CD14-positive monocyte (primary cell): Measurements from ENCODE around the gene KANK2. TPM values are rescaled to one million over a fixed set of nuclear protein-coding genes. Genes with fewer than 3 reads are reported as not detected.

ENCODE experiments used
- DNase-seq, 3 donors: peaks; one replicate each; pipeline ENCODE4 v3.0.0-alpha.2; 2011 to 2022
- H2AFZ ChIP-seq: 2 replicates; pipeline ENCODE4 v1.6.0; 2012; ENCODE audit warnings: mild to moderate bottlenecking, low read depth, low read length, inconsistent platforms; ENCODE audit not compliant: insufficient read depth, poor library complexity, severe bottlenecking
- H3K27ac ChIP-seq, 2 donors: 1 replicate in 1 of 2; 2 replicates in 1 of 2; pipeline ENCODE4 v1.5.1; 2012 to 2013; ENCODE audit warnings: low read length in 2 of 2, control low read depth in 1 of 2, inconsistent platforms in 1 of 2, low read depth in 1 of 2, mild to moderate bottlenecking in 1 of 2
- H3K27me3 ChIP-seq, 2 donors: one replicate each; pipeline versions ENCODE4 v1.6.0 to v1.6.1; 2011 to 2013; ENCODE audit warnings: low read length in 2 of 2; ENCODE audit not compliant: control insufficient read depth in 2 of 2, insufficient read depth in 2 of 2
- H3K36me3 ChIP-seq, 2 donors: replicated peaks in 1 of 2; 1 replicate in 1 of 2; 2 replicates in 1 of 2; pipeline versions ENCODE4 v1.5.1 to v1.6.1; 2012 to 2013; ENCODE audit warnings: low read length in 2 of 2, control low read depth in 1 of 2, inconsistent platforms in 1 of 2, mild to moderate bottlenecking in 1 of 2; ENCODE audit not compliant: insufficient read depth in 2 of 2, control insufficient read depth in 1 of 2
- H3K4me1 ChIP-seq, 2 donors: 1 replicate in 1 of 2; 2 replicates in 1 of 2; pipeline versions ENCODE4 v1.5.1 to v1.6.1; 2012 to 2013; ENCODE audit warnings: low read length in 2 of 2, control low read depth in 1 of 2, inconsistent platforms in 1 of 2, mild to moderate bottlenecking in 1 of 2, moderate library complexity in 1 of 2; ENCODE audit not compliant: insufficient read depth in 2 of 2, control insufficient read depth in 1 of 2
- H3K4me2 ChIP-seq: replicated peaks from 2 replicates; pipeline ENCODE3; 2012; ENCODE audit warnings: low read length, moderate library complexity, mild to moderate bottlenecking; ENCODE audit not compliant: poor library complexity, severe bottlenecking; ENCODE audit errors: extremely low read depth
- H3K4me3 ChIP-seq, 3 experiments: fragments of 200-600 bp in 1 of 3; sonication (generic) in 1 of 3; replicated peaks in 1 of 3; 1 replicate in 2 of 3; 2 replicates in 1 of 3; pipeline ENCODE4 v1.5.1; 2011 to 2013; ENCODE audit warnings: low read length in 3 of 3, mild to moderate bottlenecking in 3 of 3, control low read depth in 2 of 3, low read depth in 2 of 3, inconsistent platforms in 1 of 3, moderate library complexity in 1 of 3
- H3K79me2 ChIP-seq: 2 replicates; pipeline ENCODE4 v1.6.0; 2012; ENCODE audit warnings: mild to moderate bottlenecking, control low read depth, inconsistent platforms, low read length, moderate library complexity; ENCODE audit not compliant: insufficient read depth
- H3K9ac ChIP-seq: 2 replicates; pipeline ENCODE4 v1.6.0; 2017; ENCODE audit warnings: low read length, mild to moderate bottlenecking; ENCODE audit not compliant: insufficient read depth, poor library complexity, severe bottlenecking
- H3K9me3 ChIP-seq, 2 donors: replicated peaks in 1 of 2; 1 replicate in 1 of 2; 2 replicates in 1 of 2; pipeline versions ENCODE4 v1.5.1 to v1.6.1; 2012 to 2013; ENCODE audit warnings: low read length in 2 of 2, control low read depth in 1 of 2; ENCODE audit not compliant: control insufficient read depth in 1 of 2, insufficient read depth in 1 of 2
- H4K20me1 ChIP-seq: 2 replicates; pipeline ENCODE4 v1.6.0; 2012; ENCODE audit warnings: mild to moderate bottlenecking, low read length, control low read depth, moderate library complexity; ENCODE audit not compliant: insufficient read depth
- H3K27ac Mint-ChIP-seq, 7 donors: one replicate each; pipeline ENCODE4 v1.8.0; 2020; ENCODE audit warnings: mild to moderate bottlenecking in 7 of 7, mixed read lengths in 7 of 7, moderate library complexity in 6 of 7, inconsistent platforms in 2 of 7
- H3K27me3 Mint-ChIP-seq, 3 donors: one replicate each; pipeline ENCODE4 v1.8.0; 2021 to 2022; ENCODE audit warnings: low read depth in 3 of 3, mild to moderate bottlenecking in 3 of 3, mixed read lengths in 3 of 3, moderate library complexity in 3 of 3, inconsistent platforms in 1 of 3
- H3K36me3 Mint-ChIP-seq, 2 donors: one replicate each; pipeline ENCODE4 v1.8.0; 2020; ENCODE audit warnings: mixed read lengths in 2 of 2, inconsistent platforms in 1 of 2, mild to moderate bottlenecking in 1 of 2
- H3K4me1 Mint-ChIP-seq: one replicate; pipeline ENCODE4 v1.8.0; 2020; ENCODE audit warnings: mild to moderate bottlenecking, mixed read lengths
- H3K4me3 Mint-ChIP-seq, 2 donors: one replicate each; pipeline ENCODE4 v1.8.0; 2020; ENCODE audit warnings: mild to moderate bottlenecking in 2 of 2, mixed read lengths in 2 of 2, moderate library complexity in 1 of 2
- H3K9me3 Mint-ChIP-seq, 7 donors: one replicate each; pipeline ENCODE4 v1.8.0; 2020 to 2022; ENCODE audit warnings: mixed read lengths in 7 of 7, mild to moderate bottlenecking in 6 of 7, moderate library complexity in 6 of 7, inconsistent platforms in 2 of 7
- CTCF ChIP-seq: fragments of 200-600 bp; IDR thresholded peaks from one replicate; pipeline ENCODE4 v1.8.0; 2022; ENCODE audit warnings: antibody characterized with exemption, mild to moderate bottlenecking
- WGBS: methylation state at CpG from one replicate; pipeline ENCODE4 v1.1.5; 2013; ENCODE audit warnings: missing lambda C conversion rate; ENCODE audit not compliant: insufficient coverage; 5-methylcytosine and 5-hydroxymethylcytosine counted together
- intact Hi-C, 2 donors: fragments of 100-400 bp; cut with micrococcal nuclease; formaldehyde crosslinking; loops; one replicate each; pipeline versions ENCODE4 v1.15.0 to v1.15.1; 2023
- polyA plus RNA-seq, 3 donors: library from polyadenylated mRNA; depleted of rRNA in 1 of 3; unstranded in 2 of 3; stranded (reverse) in 1 of 3; fragments of 300-500 nt in 2 of 3; fragments of >200 nt in 1 of 3; fragmentation: Illumina TruSeq in 2 of 3; gene quantifications; 1 replicate in 2 of 3; 2 replicates in 1 of 3; pipeline ENCODE4 v1.2.3, GENCODE V29; 2012 to 2021

KANK2 gene
- polyA plus RNA-seq, 3 donors = 0.40 to 1.3 (median 0.64) TPM

DNA sequence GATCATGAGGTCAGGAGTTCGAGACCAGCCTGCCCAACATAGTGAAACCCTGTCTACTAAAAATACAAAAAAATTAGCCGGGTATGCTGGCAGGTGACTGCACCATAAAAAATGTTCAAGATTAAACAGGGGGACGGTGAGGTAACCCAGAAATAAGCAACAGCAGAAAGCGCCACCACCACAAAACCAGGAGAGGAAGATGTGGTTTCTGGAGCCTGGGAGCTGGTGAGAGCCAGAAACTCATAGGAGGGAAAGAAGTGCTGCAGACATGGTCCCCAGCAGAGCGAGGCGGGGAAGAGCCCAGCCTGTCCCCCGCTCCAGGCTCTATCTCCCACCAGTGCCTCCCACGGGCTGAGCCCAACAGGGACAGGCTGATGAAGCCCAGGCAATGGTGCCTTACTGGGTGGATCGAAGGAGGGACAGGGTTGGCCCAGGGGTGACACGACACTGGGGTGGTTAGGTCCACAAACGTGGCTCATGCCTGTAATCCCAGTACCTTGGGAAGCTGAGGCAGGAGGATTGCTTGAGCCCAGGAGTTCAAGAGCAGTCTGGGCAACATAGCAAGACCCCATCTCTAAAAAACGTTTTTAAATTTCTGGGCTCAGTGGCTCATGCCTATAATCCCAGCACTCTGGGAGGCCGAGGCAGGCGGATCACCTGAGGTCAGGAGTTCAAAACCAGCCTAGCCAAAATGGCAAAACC, 60.8 kb downstream of the KANK2 start:
- peaks cover 6 to 15% of the 10 kb centered on the region in 2 donors for H3K36me3 ChIP-seq
- Mint-ChIP-seq H3K9me3 (peaks cover 0 to 2% (median 0%) of the 10 kb centered on the region in 7 donors), H3K27ac (peak overlapping the region in 1 of 7 donors; percentile 11), H3K27me3 (peaks cover 16 to 22% (median 21%) of the 10 kb centered on the region in 3 donors), H3K4me3 (peak overlapping the region in 1 of 2 donors; percentile 24), H3K36me3 (peaks cover 7 to 26% of the 10 kb centered on the region in 2 donors), H3K4me1 (peaks cover 29% of the 10 kb centered on the region)
- intact Hi-C loops = loop anchor here (5.0 to 10.0 kb wide), 3 partner anchors 62 to 202 kb away; no protein-coding TSS in a partner anchor
- no peak for DNase-seq
- no peaks in the 10 kb centered on the region for H3K79me2 ChIP-seq
- H3K9me3 ChIP-seq = no peaks in the 10 kb centered on the region
- H3K27me3 ChIP-seq = peaks cover 0 to 6% of the 10 kb centered on the region in 2 donors
- no peaks in the 10 kb centered on the region for H4K20me1 ChIP-seq
- 68% methylated on average over 8 of the region's 14 CpGs for WGBS
- H3K4me2 ChIP-seq = no peak overlapping the region
- no peak overlapping the region for H3K27ac ChIP-seq
- no peak overlapping the region for H3K9ac ChIP-seq
- H3K4me1 ChIP-seq = peaks cover 22 to 31% of the 10 kb centered on the region in 2 donors
- no peak overlapping the region for H3K4me3 ChIP-seq
- TF ChIP-seq CTCF = no peak
- no peak overlapping the region for H2AFZ ChIP-seq

- H3K27me3 Mint-ChIP-seq = peaks cover 0 to 1% (median 1%) of the 10 kb centered on the region in 3 donors
- H3K36me3 Mint-ChIP-seq = peaks cover 39 to 77% of the 10 kb centered on the region in 2 donors
Measured at GRCh38 chr19:11131471-11131870, 65.9 kb downstream of the KANK2 start.

More at GRCh38 chr19:11131471-11131870, 65.9 kb downstream of the KANK2 start:
- peaks cover 38 to 63% of the 10 kb centered on the region in 2 donors for H3K36me3 ChIP-seq
- intact Hi-C loops = loop anchor here in 1 of 2 donors (2.0 to 10.0 kb wide), 3 partner anchors 57 to 197 kb away; no protein-coding TSS in a partner anchor
- H3K27me3 ChIP-seq = no peaks in the 10 kb centered on the region
- H3K4me1 Mint-ChIP-seq = peaks cover 6% of the 10 kb centered on the region
- 80% methylated on average over 4 of the region's 7 CpGs for WGBS
- peak overlapping the region in 2 of 7 donors; percentile 10 to 45 for H3K27ac Mint-ChIP-seq
- no peak for TF ChIP-seq CTCF
- peaks cover 0 to 2% of the 10 kb centered on the region in 2 donors for H3K4me1 ChIP-seq
- no peak overlapping the region for H3K4me3 Mint-ChIP-seq
- no peak overlapping the region for H3K4me3 ChIP-seq
- no peak overlapping the region for H3K9ac ChIP-seq
- no peak overlapping the region for H3K27ac ChIP-seq
- H3K79me2 ChIP-seq = no peaks in the 10 kb centered on the region
- DNase-seq = no peak
- H2AFZ ChIP-seq = no peak overlapping the region
- no peaks in the 10 kb centered on the region for H3K9me3 ChIP-seq
- no peaks in the 10 kb centered on the region for H4K20me1 ChIP-seq
- H3K9me3 Mint-ChIP-seq = peaks cover 0 to 2% (median 0%) of the 10 kb centered on the region in 7 donors
- H3K4me2 ChIP-seq = no peak overlapping the region
